HepG2 (cell line): Measurements from ENCODE around the gene WIPF2. TPM values are rescaled to one million over a fixed set of nuclear protein-coding genes. Genes with fewer than 3 reads are reported as not detected.

Experiments used
- ATAC-seq: fragments of 200-7000 bp; cut with Tn5 transposase; 3 replicates; pipeline ENCODE4 v1.9.1; 2020; ENCODE audit warnings: mild to moderate bottlenecking, moderate library complexity
- BruUV-seq: library from RNA; stranded (reverse); fragments of 400-500 nt; replicated peaks from 2 replicates; lab custom pipeline; 2021; lab: Mats Ljungman, UMichigan
- CTCF ChIA-PET: fragments of 300-600 bp; formaldehyde crosslinking; extraction: SDS; loops from one replicate; lab custom pipeline; 2021; ENCODE audit warnings: low total read pairs, inconsistent platforms, low intra/inter-chr PET ratio; lab: Yijun Ruan, JAX
- POLR2A ChIA-PET: fragments of 350-600 bp; sonication (Branson Sonifier 250); formaldehyde crosslinking; loops from one replicate; lab custom pipeline; 2020; ENCODE audit warnings: antibody characterized with exemption, inconsistent platforms; lab: Yijun Ruan, JAX
- DNase-seq: peaks from one replicate; pipeline ENCODE4 v3.0.0-alpha.2; 2015; ENCODE audit warnings: low spot score
- FAIRE-seq: peaks from 3 replicates; lab custom pipeline; 2011; peaks lifted over from hg19 to GRCh38; lab: Jason Lieb, UNC
- H2AFZ ChIP-seq: one replicate; pipeline ENCODE4 v1.6.1; 2011; ENCODE audit warnings: low read length, inconsistent platforms
- H3K27ac ChIP-seq: fragments of 300-600 bp; 3 replicates; pipeline ENCODE4 v1.8.0; 2011; ENCODE audit warnings: mixed run types, mild to moderate bottlenecking, mixed read lengths, low read length, inconsistent platforms; ENCODE audit not compliant: insufficient read depth; ENCODE audit errors: extremely low read length
- H3K27me3 ChIP-seq, 2 experiments: fragments of 200-600 bp in 1 of 2; 2 replicates in 1 of 2; 3 replicates in 1 of 2; pipeline versions ENCODE4 v1.6.0 to v1.8.0; 2011; ENCODE audit warnings: low read length in 2 of 2, mild to moderate bottlenecking in 2 of 2, moderate library complexity in 2 of 2, inconsistent platforms in 1 of 2; ENCODE audit not compliant: insufficient read depth in 2 of 2, control insufficient read depth in 1 of 2
- H3K36me3 ChIP-seq, 2 experiments: fragments of 200-600 bp in 1 of 2; replicated peaks in 1 of 2; 2 replicates in 1 of 2; 3 replicates in 1 of 2; pipeline versions ENCODE4 v1.5.1 to v1.8.0; 2011; ENCODE audit warnings: low read length in 2 of 2, inconsistent platforms in 1 of 2; ENCODE audit not compliant: insufficient read depth in 2 of 2, control insufficient read depth in 1 of 2
- H3K4me1 ChIP-seq: 2 replicates; pipeline ENCODE4 v1.5.1; 2012; ENCODE audit warnings: low read length, inconsistent platforms; ENCODE audit not compliant: insufficient read depth
- H3K4me2 ChIP-seq: 2 replicates; pipeline ENCODE4 v1.6.0; 2011; ENCODE audit warnings: low read depth, low read length, inconsistent platforms
- H3K4me3 ChIP-seq, 3 experiments: fragments of 200-600 bp in 1 of 3; sonication (generic), shearing (Covaris generic) in 1 of 3; replicated peaks in 1 of 3; 2 replicates each; pipeline ENCODE4 v1.5.1; 2011 to 2016; ENCODE audit warnings: low read length in 3 of 3, inconsistent platforms in 2 of 3, low read depth in 2 of 3, mild to moderate bottlenecking in 2 of 3, control low read depth in 1 of 3, mixed read lengths in 1 of 3; ENCODE audit not compliant: insufficient read depth in 1 of 3
- H3K79me2 ChIP-seq: one replicate; pipeline ENCODE4 v1.6.1; 2011; ENCODE audit warnings: low read length, inconsistent platforms; ENCODE audit not compliant: insufficient read depth
- H3K9ac ChIP-seq: 2 replicates; pipeline ENCODE4 v1.6.0; 2011; ENCODE audit warnings: mild to moderate bottlenecking, low read depth, low read length, inconsistent platforms; ENCODE audit not compliant: insufficient read depth
- H3K9me3 ChIP-seq: 2 replicates; pipeline ENCODE4 v1.5.1; 2012; ENCODE audit warnings: mild to moderate bottlenecking, low read length
- H4K20me1 ChIP-seq: 2 replicates; pipeline ENCODE4 v1.6.0; 2011; ENCODE audit warnings: inconsistent platforms, mild to moderate bottlenecking, low read length, moderate library complexity; ENCODE audit not compliant: insufficient read depth
- ARNT2 ChIP-seq: sonication (generic); formaldehyde crosslinking; IDR thresholded peaks from 2 replicates; pipeline ENCODE4 v1.8.0; 2022; ENCODE audit warnings: mild to moderate bottlenecking, low read depth, missing genetic modification reagents, moderate library complexity
- HOXD1 ChIP-seq: sonication (generic); formaldehyde crosslinking; IDR thresholded peaks from 2 replicates; pipeline ENCODE4 v1.5.0; 2020; ENCODE audit warnings: missing genetic modification reagents
- IRF2 ChIP-seq: IDR thresholded peaks from 2 replicates; pipeline ENCODE4 v1.6.1; 2018; ENCODE audit warnings: missing genetic modification reagents, missing compliant biosample characterization
- NFYB ChIP-seq: sonication (generic); formaldehyde crosslinking; IDR thresholded peaks from 2 replicates; pipeline ENCODE4 v1.4.0; 2020; ENCODE audit warnings: missing genetic modification reagents
- PRDM15 ChIP-seq: sonication (generic); formaldehyde crosslinking; IDR thresholded peaks from 2 replicates; pipeline ENCODE4 v1.4.0; 2020; ENCODE audit warnings: missing genetic modification reagents
- RXRA ChIP-seq: sonication (generic); formaldehyde crosslinking; IDR thresholded peaks from 2 replicates; pipeline ENCODE4 v1.5.1; 2020; ENCODE audit warnings: missing genetic modification reagents
- TEAD3 ChIP-seq: optimal IDR thresholded peaks from 2 replicates; pipeline ENCODE3; 2016; ENCODE audit warnings: borderline replicate concordance
- ZBTB4 ChIP-seq: sonication (generic); formaldehyde crosslinking; IDR thresholded peaks from 2 replicates; pipeline ENCODE4 v1.4.0; 2020; ENCODE audit warnings: missing genetic modification reagents, mild to moderate bottlenecking, borderline replicate concordance
- ZBTB42 ChIP-seq: sonication (generic); formaldehyde crosslinking; IDR thresholded peaks from 2 replicates; pipeline ENCODE4 v1.5.0; 2020; ENCODE audit warnings: mild to moderate bottlenecking, missing genetic modification reagents
- ZKSCAN1 ChIP-seq: fragments of 150-350 bp; IDR thresholded peaks from 2 replicates; pipeline ENCODE4 v1.6.1; 2014; ENCODE audit warnings: low read length
- ZMYM3 ChIP-seq: sonication (generic); formaldehyde crosslinking; IDR thresholded peaks from 2 replicates; pipeline ENCODE4 v1.5.1; 2020; ENCODE audit warnings: mild to moderate bottlenecking, missing genetic modification reagents
- ZNF556 ChIP-seq: sonication (generic); formaldehyde crosslinking; IDR thresholded peaks from 2 replicates; pipeline ENCODE4 v1.4.0; 2020; ENCODE audit warnings: mild to moderate bottlenecking, missing genetic modification reagents, borderline replicate concordance
- ZNF562 ChIP-seq: sonication (generic); formaldehyde crosslinking; IDR thresholded peaks from 2 replicates; pipeline ENCODE4 v1.8.0; 2022; ENCODE audit warnings: missing genetic modification reagents, borderline replicate concordance
- WGBS: methylation state at CpG from one replicate; pipeline ENCODE4 v1.1.6; 2017; ENCODE audit warnings: low lambda C conversion rate; 5-methylcytosine and 5-hydroxymethylcytosine counted together
- in situ Hi-C: cut with HindIII; loops from 2 replicates; pipeline ENCODE4 v1.10.0; 2017; ENCODE audit warnings: low pct_unique_long_range_greater_than_20kb; ENCODE audit not compliant: extremely low pct_ligation_motif_present
- intact Hi-C: fragments of 100-400 bp; cut with micrococcal nuclease; formaldehyde crosslinking; loops from one replicate; pipeline ENCODE4 v1.10.0; 2022; ENCODE audit not compliant: unreplicated experiment
- polyA plus RNA-seq, 8 experiments: library from polyadenylated mRNA; depleted of rRNA in 3 of 8; stranded (reverse) in 7 of 8; unstranded in 1 of 8; fragments of >200 nt; fragmentation: Illumina TruSeq in 4 of 8; extraction: Trizol in 4 of 8; gene quantifications; 2 replicates each; pipeline versions ENCODE4 v1.2.1 to v1.2.3, GENCODE V29; 2011 to 2016; ENCODE audit warnings: low read depth in 4 of 8, missing spikeins in 1 of 8, mixed read lengths in 1 of 8; ENCODE audit not compliant: insufficient read depth in 1 of 8
- total RNA-seq, 5 experiments: library from RNA; depleted of rRNA; stranded (reverse); fragments of >200 nt; fragmentation: Illumina TruSeq; extraction: Trizol; gene quantifications; 2 replicates each; pipeline ENCODE4 v1.2.3, GENCODE V29; 2016; ENCODE audit warnings: low read depth in 1 of 5
- TF ChIP-seq, protein P1 (sequence below): sonication (generic); formaldehyde crosslinking; IDR thresholded peaks from 2 replicates; pipeline ENCODE4 v1.4.0; 2020; ENCODE audit warnings: missing genetic modification reagents, mild to moderate bottlenecking, borderline replicate concordance

The WIPF2 gene
- total and polyA plus RNA-seq, 2 of the 13 experiments (the other 11 are each of a cell fraction or from before 2014, with no cell fraction given) = 7.2 to 10.8 TPM

DNA sequence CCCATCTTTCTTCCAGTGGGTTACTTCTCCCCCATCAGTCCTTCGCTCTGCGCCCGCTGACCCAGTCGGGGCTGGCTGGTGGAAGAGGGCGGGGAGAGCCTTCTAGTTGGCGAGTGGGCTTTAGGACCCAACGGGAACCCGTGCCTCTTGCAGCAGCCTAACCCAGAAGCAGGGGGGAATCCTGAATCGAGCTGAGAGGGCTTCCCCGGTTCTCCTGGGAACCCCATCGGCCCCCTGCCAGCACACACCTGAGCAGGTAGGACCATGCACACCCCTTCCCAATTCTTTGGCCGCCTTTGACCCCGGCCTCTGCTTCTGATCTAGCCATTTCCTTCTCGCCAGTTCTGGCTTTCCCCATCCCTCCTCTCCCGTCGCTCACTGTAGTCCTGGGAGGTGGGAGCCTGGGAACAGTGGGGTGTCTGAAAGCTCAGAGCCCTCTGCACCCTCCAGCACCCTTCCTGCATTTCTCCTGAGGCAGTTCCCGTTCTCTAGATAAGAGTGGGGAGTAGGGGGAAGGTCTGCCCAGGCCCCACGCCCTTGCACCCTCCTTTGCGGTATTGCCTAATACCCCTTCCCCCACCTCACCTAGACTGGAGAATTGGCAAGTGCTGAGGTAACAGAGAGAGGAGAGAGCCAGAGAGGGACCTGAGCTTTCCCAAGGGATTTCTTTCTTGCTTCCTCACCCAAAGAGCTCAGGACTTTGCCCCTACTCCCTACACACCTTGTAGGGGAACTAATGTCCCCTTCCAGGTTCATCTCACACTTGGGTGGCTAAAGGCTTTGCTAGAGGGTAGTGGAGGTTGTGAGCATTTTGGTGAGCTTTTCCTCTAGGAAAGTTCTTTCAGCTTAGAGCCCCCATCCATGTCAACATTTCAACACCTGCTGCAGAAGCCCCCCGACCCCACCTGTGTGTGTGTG is 90.2 kb downstream of the WIPF2 start, which contains the start of gene RARA:
Gene RARA (plus strand): TSS at position 150 of the 918 bp plus-strand sequence. CDS start 22,039 bp downstream, outside the sequence.
- in situ Hi-C loops = no loop called here
- H3K4me1 ChIP-seq = peaks cover 76% of the 10 kb centered on the region
- H4K20me1 ChIP-seq = no peaks in the 10 kb centered on the region
- ChIA-PET CTCF (interaction anchor here (0.6 kb wide), 1 partner anchor 44 kb away, joined by 3 read pairs; no protein-coding TSS in a partner anchor), POLR2A (interaction anchor here (0.9 to 4.1 kb wide), 11 partner anchors 8 to 196 kb away, joined by 3 to 35 read pairs (median 3); no protein-coding TSS in a partner anchor)
- BruUV-seq = no TSS peak
- H3K79me2 ChIP-seq = no peaks in the 10 kb centered on the region
- H3K4me3 ChIP-seq = peak within 1 kb of the TSS; percentile 78 to 89 (median 88)
- intact Hi-C loops = no loop called here
- peak; percentile 74 for ATAC-seq
- no peak within 1 kb of the TSS for H3K27ac ChIP-seq
- peak; percentile 51 for DNase-seq
- 2% methylated on average over 15 of the region's 20 CpGs for WGBS
- H3K27me3 ChIP-seq = no peaks in the 10 kb centered on the region; a peak in 1 of 5 replicates
- FAIRE-seq = no peak
- H3K9ac ChIP-seq = peak within 1 kb of the TSS; percentile 61
- H3K36me3 ChIP-seq = no peaks in the 10 kb centered on the region; a peak in 1 of 5 replicates
- H3K9me3 ChIP-seq = no peaks in the 10 kb centered on the region
- H3K4me2 ChIP-seq = peak within 1 kb of the TSS; percentile 93
- peak within 1 kb of the TSS; percentile 35 for H2AFZ ChIP-seq
- peak; percentile 93 for TF ChIP-seq ZMYM3
- no peak for TF ChIP-seq TEAD3
- TF ChIP-seq ZNF556 (CRISPR knock-in tag) = peak; percentile 79; the same call in 1 of the 2 replicates
- TF ChIP-seq PRDM15 (CRISPR knock-in tag) = no peak
- no peak for TF ChIP-seq ZNF562 (CRISPR knock-in tag)
- TF ChIP-seq ZKSCAN1 = no peak
- TF ChIP-seq ZBTB42 (CRISPR knock-in tag) = peak; percentile 63; the same call in 1 of the 2 replicates
- TF ChIP-seq, protein P1, sequence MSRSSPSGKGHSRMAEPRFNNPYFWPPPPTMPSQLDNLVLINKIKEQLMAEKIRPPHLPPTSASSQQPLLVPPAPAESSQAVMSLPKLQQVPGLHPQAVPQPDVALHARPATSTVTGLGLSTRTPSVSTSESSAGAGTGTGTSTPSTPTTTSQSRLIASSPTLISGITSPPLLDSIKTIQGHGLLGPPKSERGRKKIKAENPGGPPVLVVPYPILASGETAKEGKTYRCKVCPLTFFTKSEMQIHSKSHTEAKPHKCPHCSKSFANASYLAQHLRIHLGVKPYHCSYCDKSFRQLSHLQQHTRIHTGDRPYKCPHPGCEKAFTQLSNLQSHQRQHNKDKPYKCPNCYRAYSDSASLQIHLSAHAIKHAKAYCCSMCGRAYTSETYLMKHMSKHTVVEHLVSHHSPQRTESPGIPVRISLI (CRISPR knock-in tag) = peak; percentile 28; the same call in 1 of the 2 replicates
- peak; percentile 82; the same call in 1 of the 2 replicates for TF ChIP-seq HOXD1 (CRISPR knock-in tag)
- TF ChIP-seq ARNT2 = 0 out of 2 replicates have a peak, but pooled peaks have one; percentile 43
- peak; percentile 34; the same call in 1 of the 2 replicates for TF ChIP-seq NFYB (CRISPR knock-in tag)
- TF ChIP-seq ZBTB4 = no peak
- TF ChIP-seq IRF2 (CRISPR knock-in tag) = 0 out of 2 replicates have a peak, but pooled peaks have one; percentile 71
- TF ChIP-seq RXRA = peak; percentile 56; the same call in 1 of the 2 replicates
